ENCODE results near the gene STMP1.

The STMP1 gene

GRCh38 chr7:135721198-135721820 is 59.0 kb downstream of the STMP1 start:
- no peak for DNase-seq (ENCODE audit: low spot score)

- DNase-seq (ENCODE audit: low spot score), result no peak
These were observed 61.1 kb downstream of the STMP1 start for GRCh38 chr7:135723411-135723810.
